C4-2B (cell line): ENCODE data around the gene ZNF212.
"Not testable (repeated sequence)": the region's sequence is repeated elsewhere in the genome, so short reads cannot be mapped to it uniquely, and the experiment has no call there.

Experiments
- H3K27ac ChIP-seq: fragments of 450-650 bp; 2 replicates; pipeline ENCODE4 v1.5.1; 2017
- CTCF ChIP-seq: fragments of 450-650 bp; conservative IDR thresholded peaks from 2 replicates; pipeline ENCODE4 v1.5.1; 2017; ENCODE audit warnings: mild to moderate bottlenecking
- ZFX ChIP-seq: fragments of 450-650 bp; IDR thresholded peaks from 2 replicates; pipeline ENCODE4 v1.6.1; 2017

The ZNF212 gene

GRCh38 chr7:149228831-149229471 lies 10.5 kb upstream of the ZNF212 start:
- no peak for TF ChIP-seq ZFX
- no peak for TF ChIP-seq CTCF
- H3K27ac ChIP-seq, result no peak overlapping the region

- TF ChIP-seq ZFX, result no peak
- no peak for TF ChIP-seq CTCF
- H3K27ac ChIP-seq, result no peak overlapping the region
Observed at GRCh38 chr7:149229526-149229925, 9.9 kb upstream of the ZNF212 start.

GRCh38 chr7:149232362-149232761 lies 7.1 kb upstream of the ZNF212 start:
- no peak overlapping the region for H3K27ac ChIP-seq
- TF ChIP-seq CTCF (no peak), ZFX (no peak)

GRCh38 chr7:149233655-149234204 lies 5.7 kb upstream of the ZNF212 start:
- not testable (repeated sequence) for H3K27ac ChIP-seq

GRCh38 chr7:149237502-149237901 lies 1.9 kb upstream of the ZNF212 start:
- no peak for TF ChIP-seq CTCF
- TF ChIP-seq ZFX, result no peak
- no peak overlapping the region; the same call in 1 of the 2 replicates for H3K27ac ChIP-seq

GRCh38 chr7:149238051-149238450 lies 1.4 kb upstream of the ZNF212 start:
- no peak overlapping the region; the same call in 1 of the 2 replicates for H3K27ac ChIP-seq
- TF ChIP-seq CTCF (no peak), ZFX (no peak)

GRCh38 chr7:149240637-149241036 lies 1.2 kb downstream of the ZNF212 start:
- no peak overlapping the region for H3K27ac ChIP-seq
- no peak for TF ChIP-seq CTCF
- no peak for TF ChIP-seq ZFX

GRCh38 chr7:149241696-149242095 lies 2.2 kb downstream of the ZNF212 start:
- TF ChIP-seq CTCF (no peak), ZFX (no peak)

More at GRCh38 chr7:149241696-149242095, 2.2 kb downstream of the ZNF212 start:
- no peak overlapping the region for H3K27ac ChIP-seq
